Fibroblast of lung (primary cell): ENCODE data around the gene GNA12.

Source experiments
- CTCF ChIP-seq, 2 donors: IDR thresholded peaks in 1 of 2; conservative IDR thresholded peaks in 1 of 2; 1 replicate in 1 of 2; 2 replicates in 1 of 2; pipeline ENCODE4 v1.5.1; 2011 to 2012; ENCODE audit warnings: low read length in 2 of 2, control low read depth in 1 of 2, inconsistent platforms in 1 of 2, low read depth in 1 of 2, mild to moderate bottlenecking in 1 of 2
- EZH2 ChIP-seq: IDR thresholded peaks from 2 replicates; pipeline ENCODE4 v1.5.1; 2012; ENCODE audit warnings: low read length, control low read depth, mild to moderate bottlenecking; ENCODE audit errors: missing control alignments

- TF ChIP-seq EZH2: no peak
- no peak for TF ChIP-seq CTCF (conservative IDR thresholded peaks at IDR 0.05 in 1 of 2, IDR thresholded peaks at IDR 0.05 in 1 of 2; ENCODE audit: low read depth in 1 of 2, low read length in 2 of 2)
Measured at GRCh38 chr7:2886391-2886790, 42.3 kb upstream of the GNA12 start.
